Vagina (tissue), 2 donors: ENCODE measurements around the gene CMTR1. TPM values are rescaled to one million over a fixed set of nuclear protein-coding genes. Genes with fewer than 3 reads are reported as not detected.

Source experiments
- DNase-seq, 2 donors: peaks; one replicate each; pipeline ENCODE4 v3.0.0-alpha.2; 2017; ENCODE audit errors: extremely low spot score in 2 of 2
- H3K27ac ChIP-seq: fragments of 200-600 bp; sonication (generic); one replicate; pipeline ENCODE4 v1.5.1; 2019
- H3K27me3 ChIP-seq: fragments of 200-600 bp; sonication (generic); one replicate; pipeline ENCODE4 v1.5.1; 2019
- H3K36me3 ChIP-seq, 2 donors: fragments of 200-600 bp; sonication (generic); one replicate each; pipeline ENCODE4 v1.5.1; 2017 to 2019
- H3K4me1 ChIP-seq: fragments of 200-600 bp; sonication (generic); one replicate; pipeline ENCODE4 v1.5.1; 2019
- H3K4me3 ChIP-seq, 2 donors: fragments of 200-600 bp; sonication (generic); 1 replicate in 1 of 2; 2 replicates in 1 of 2; pipeline ENCODE4 v1.5.1; 2016 to 2019
- H3K9me3 ChIP-seq: fragments of 200-600 bp; sonication (generic); one replicate; pipeline ENCODE4 v1.5.1; 2019
- CTCF ChIP-seq, 3 experiments: fragments of 450-650 bp in 2 of 3; fragments of 200-600 bp in 1 of 3; sonication (generic) in 1 of 3; IDR thresholded peaks; one replicate each; pipeline ENCODE4 v1.5.1; 2017 to 2019; ENCODE audit warnings: antibody characterized with exemption in 3 of 3, mild to moderate bottlenecking in 2 of 3, moderate library complexity in 2 of 3
- POLR2A ChIP-seq, 2 donors: fragments of 450-650 bp; IDR thresholded peaks; one replicate each; pipeline ENCODE4 v1.6.1; 2017; ENCODE audit warnings: antibody characterized with exemption in 2 of 2, mild to moderate bottlenecking in 2 of 2, moderate library complexity in 2 of 2
- POLR2AphosphoS5 ChIP-seq, 2 donors: sonication (generic); formaldehyde crosslinking; IDR thresholded peaks; one replicate each; pipeline ENCODE4 v1.9.0; 2017; ENCODE audit warnings: antibody characterized with exemption in 2 of 2, mild to moderate bottlenecking in 2 of 2, low read depth in 1 of 2; ENCODE audit not compliant: insufficient read depth in 1 of 2
- intact Hi-C: fragments of 100-400 bp; cut with DNase I; formaldehyde crosslinking; loops from one replicate; pipeline ENCODE4 v1.15.1; 2023
- total RNA-seq: library from RNA; depleted of rRNA; stranded (reverse); fragments of >200 nt; gene quantifications from one replicate; pipeline ENCODE4 v1.2.3, GENCODE V29; 2016

The CMTR1 gene
- total RNA-seq, 1 donor from 2014 or later: 24.3 TPM

GRCh38 chr6:37480951-37481534 lies 48.0 kb downstream of the CMTR1 start:
- TF ChIP-seq POLR2A (IDR thresholded peaks at IDR 0.05): no peak
- TF ChIP-seq CTCF (IDR thresholded peaks at IDR 0.05): no peak
- no peak for TF ChIP-seq POLR2AphosphoS5 (IDR thresholded peaks at IDR 0.05; ENCODE audit: insufficient read depth in 1 of 2, low read depth in 1 of 2)
- H3K27ac ChIP-seq: no peak overlapping the region
- intact Hi-C loops: no loop called here
- peaks cover 0 to 34% of the 10 kb centered on the region in 2 donors for H3K36me3 ChIP-seq
- H3K9me3 ChIP-seq: no peaks in the 10 kb centered on the region
- H3K4me3 ChIP-seq: no peak overlapping the region
- H3K27me3 ChIP-seq: no peaks in the 10 kb centered on the region
- H3K4me1 ChIP-seq: peaks cover 9% of the 10 kb centered on the region
- no peak for DNase-seq

GRCh38 chr6:37481711-37482605 lies 48.9 kb downstream of the CMTR1 start:
- TF ChIP-seq POLR2A (IDR thresholded peaks at IDR 0.05): no peak
- no peak for TF ChIP-seq POLR2AphosphoS5 (IDR thresholded peaks at IDR 0.05; ENCODE audit: insufficient read depth in 1 of 2, low read depth in 1 of 2)
- no peak for TF ChIP-seq CTCF (IDR thresholded peaks at IDR 0.05)
- Histone ChIP-seq H3K27ac (no peak overlapping the region), H3K27me3 (no peaks in the 10 kb centered on the region), H3K4me1 (peaks cover 9% of the 10 kb centered on the region), H3K36me3 (peaks cover 0 to 28% of the 10 kb centered on the region in 2 donors), H3K9me3 (no peaks in the 10 kb centered on the region), H3K4me3 (no peak overlapping the region)
- intact Hi-C loops: no loop called here
- no peak for DNase-seq

GRCh38 chr6:37482606-37483251 lies 49.7 kb downstream of the CMTR1 start:
- Histone ChIP-seq H3K27ac (no peak overlapping the region), H3K27me3 (no peaks in the 10 kb centered on the region), H3K4me3 (no peak overlapping the region), H3K36me3 (peaks cover 0 to 23% of the 10 kb centered on the region in 2 donors), H3K9me3 (no peaks in the 10 kb centered on the region), H3K4me1 (peaks cover 9% of the 10 kb centered on the region)
- no peak for DNase-seq
- intact Hi-C loops: no loop called here
- TF ChIP-seq POLR2A (IDR thresholded peaks at IDR 0.05): no peak
- TF ChIP-seq CTCF (IDR thresholded peaks at IDR 0.05): no peak
- TF ChIP-seq POLR2AphosphoS5 (IDR thresholded peaks at IDR 0.05; ENCODE audit: insufficient read depth in 1 of 2, low read depth in 1 of 2): no peak

GRCh38 chr6:37483252-37483901 lies 50.4 kb downstream of the CMTR1 start:
- intact Hi-C loops: no loop called here
- no peak for DNase-seq

More at GRCh38 chr6:37483252-37483901, 50.4 kb downstream of the CMTR1 start:
- H3K4me3 ChIP-seq: no peak overlapping the region
- TF ChIP-seq POLR2A (IDR thresholded peaks at IDR 0.05): no peak
- no peak for TF ChIP-seq POLR2AphosphoS5 (IDR thresholded peaks at IDR 0.05; ENCODE audit: insufficient read depth in 1 of 2, low read depth in 1 of 2)
- no peak for TF ChIP-seq CTCF (IDR thresholded peaks at IDR 0.05)
- no peak overlapping the region for H3K27ac ChIP-seq
- H3K36me3 ChIP-seq: peaks cover 0 to 17% of the 10 kb centered on the region in 2 donors
- H3K27me3 ChIP-seq: no peaks in the 10 kb centered on the region
- H3K9me3 ChIP-seq: no peaks in the 10 kb centered on the region
- peaks cover 9% of the 10 kb centered on the region for H3K4me1 ChIP-seq
